Measurements from ENCODE around the gene PTPRZ1. TPM values are rescaled to one million over a fixed set of nuclear protein-coding genes. Genes with fewer than 3 reads are reported as not detected.

PTPRZ1 gene
- total RNA-seq, 1 experiment from 2014 or later, result 74.2 TPM

DNA sequence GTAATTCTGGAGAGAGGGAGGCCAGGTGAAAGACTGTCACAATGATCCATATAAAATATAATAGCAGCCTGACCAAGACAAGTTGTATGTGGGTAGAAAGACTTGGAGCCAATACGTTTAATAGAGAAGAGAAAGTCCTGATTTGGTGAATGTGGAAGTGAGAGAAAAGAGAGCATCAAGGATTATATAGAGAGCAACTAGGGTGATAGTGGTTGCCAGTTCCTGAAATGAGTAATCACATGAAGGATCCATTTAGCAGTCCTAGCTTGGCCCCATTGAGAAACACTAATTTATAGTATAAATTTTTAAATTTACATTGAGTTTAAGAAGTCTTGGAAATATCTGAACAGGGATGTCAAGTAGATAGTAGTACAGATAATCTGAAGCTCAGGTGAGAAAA is 197.1 kb downstream of the PTPRZ1 start:
- no peak overlapping the region for H2BK12ac ChIP-seq (ENCODE audit: insufficient read length, low read depth, low read length)
- H3K9ac ChIP-seq (ENCODE audit: extremely low read depth, insufficient read length, low read length), result no peak overlapping the region
- H3T11ph ChIP-seq (ENCODE audit: low read length), result no peak overlapping the region
- H3K9me3 ChIP-seq (ENCODE audit: control insufficient read depth, low read depth, low read length), result no peaks in the 10 kb centered on the region
- no peak overlapping the region for H3K18ac ChIP-seq (ENCODE audit: insufficient read length, low read depth, low read length)
- no peak overlapping the region for H2AK5ac ChIP-seq (ENCODE audit: insufficient read length, low read length)
- Mint-ChIP-seq H3K27me3 (ENCODE audit: low read depth) (peaks cover 1% of the 10 kb centered on the region; the same call in 1 of the 2 replicates), H3K9me3 (no peaks in the 10 kb centered on the region), H3K36me3 (ENCODE audit: insufficient read depth in 1 of 3, low read depth in 3 of 3) (peaks cover 7 to 16% (median 11%) of the 10 kb centered on the region in 3 experiments; a peak in 6 of 7 replicates), H3K27ac (no peak overlapping the region), H3K4me3 (no peak overlapping the region), H3K4me1 (peaks cover 2% of the 10 kb centered on the region in 2 experiments; a peak in 2 of 4 replicates)
- no peak overlapping the region for H3K23ac ChIP-seq (ENCODE audit: insufficient read length, low read depth, low read length)
- no CpG with 5 or more reads among the region's 1 CpG for WGBS (ENCODE audit: extremely low coverage, insufficient read length, low lambda C conversion rate)
- no peaks in the 10 kb centered on the region for H3K23me2 ChIP-seq (ENCODE audit: insufficient read length, low read depth, low read length, poor library complexity, severe bottlenecking)
- H4K8ac ChIP-seq (replicated peaks; ENCODE audit: insufficient read length, low read depth, low read length), result no peak overlapping the region
- H3K4me1 ChIP-seq (ENCODE audit: insufficient read depth, low read length), result no peaks in the 10 kb centered on the region
- no peak overlapping the region for H3K4ac ChIP-seq (ENCODE audit: low read depth, low read length)
- H3K27me3 ChIP-seq (ENCODE audit: insufficient read depth, low read length), result no peaks in the 10 kb centered on the region
- no peak overlapping the region for H3K14ac ChIP-seq (ENCODE audit: insufficient read depth, low read length)
- no peak overlapping the region for H4K5ac ChIP-seq (ENCODE audit: insufficient read length, low read depth, low read length)
- H2AFZ ChIP-seq (ENCODE audit: low read length), result no peak overlapping the region
- no peak overlapping the region for H2BK15ac ChIP-seq (ENCODE audit: low read depth, low read length)
- no peak overlapping the region for H2BK20ac ChIP-seq (ENCODE audit: low read depth, low read length, poor library complexity, severe bottlenecking)
- no peaks in the 10 kb centered on the region for H3K79me2 ChIP-seq (ENCODE audit: insufficient read depth, low read length)
- no peak for DNase-seq
- H3K27ac ChIP-seq (ENCODE audit: insufficient read length, low read depth, low read length), result no peak overlapping the region
- TF ChIP-seq, protein P1, sequence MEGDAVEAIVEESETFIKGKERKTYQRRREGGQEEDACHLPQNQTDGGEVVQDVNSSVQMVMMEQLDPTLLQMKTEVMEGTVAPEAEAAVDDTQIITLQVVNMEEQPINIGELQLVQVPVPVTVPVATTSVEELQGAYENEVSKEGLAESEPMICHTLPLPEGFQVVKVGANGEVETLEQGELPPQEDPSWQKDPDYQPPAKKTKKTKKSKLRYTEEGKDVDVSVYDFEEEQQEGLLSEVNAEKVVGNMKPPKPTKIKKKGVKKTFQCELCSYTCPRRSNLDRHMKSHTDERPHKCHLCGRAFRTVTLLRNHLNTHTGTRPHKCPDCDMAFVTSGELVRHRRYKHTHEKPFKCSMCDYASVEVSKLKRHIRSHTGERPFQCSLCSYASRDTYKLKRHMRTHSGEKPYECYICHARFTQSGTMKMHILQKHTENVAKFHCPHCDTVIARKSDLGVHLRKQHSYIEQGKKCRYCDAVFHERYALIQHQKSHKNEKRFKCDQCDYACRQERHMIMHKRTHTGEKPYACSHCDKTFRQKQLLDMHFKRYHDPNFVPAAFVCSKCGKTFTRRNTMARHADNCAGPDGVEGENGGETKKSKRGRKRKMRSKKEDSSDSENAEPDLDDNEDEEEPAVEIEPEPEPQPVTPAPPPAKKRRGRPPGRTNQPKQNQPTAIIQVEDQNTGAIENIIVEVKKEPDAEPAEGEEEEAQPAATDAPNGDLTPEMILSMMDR (conservative IDR thresholded peaks at IDR 0.05), result no peak
- H4K91ac ChIP-seq (ENCODE audit: insufficient read length, low read depth, low read length), result no peak overlapping the region
- H3K4me2 ChIP-seq (ENCODE audit: insufficient read depth, insufficient read length, low read length), result no peak overlapping the region
- H3K56ac ChIP-seq (ENCODE audit: insufficient read length, low read depth, low read length), result no peak overlapping the region
- H4K20me1 ChIP-seq (ENCODE audit: control insufficient read depth, insufficient read depth, insufficient read length), result no peaks in the 10 kb centered on the region
- no peak overlapping the region for H2BK5ac ChIP-seq (ENCODE audit: insufficient read length, low read length)
- no peak overlapping the region for H2BK120ac ChIP-seq (ENCODE audit: low read depth, low read length, poor library complexity, severe bottlenecking)
- H3K79me1 ChIP-seq (ENCODE audit: insufficient read depth, low read depth, low read length, poor library complexity, severe bottlenecking), result no peaks in the 10 kb centered on the region
